HG02571 (cell line): ENCODE results near the gene PPP6R1.

ENCODE experiments used
- ATAC-seq: cut with Tn5 transposase; IDR thresholded peaks from one replicate; pipeline ENCODE4 v1.9.1; 2021; ENCODE audit warnings: mild to moderate bottlenecking, moderate library complexity; ENCODE audit not compliant: unreplicated experiment

Gene PPP6R1

DNA sequence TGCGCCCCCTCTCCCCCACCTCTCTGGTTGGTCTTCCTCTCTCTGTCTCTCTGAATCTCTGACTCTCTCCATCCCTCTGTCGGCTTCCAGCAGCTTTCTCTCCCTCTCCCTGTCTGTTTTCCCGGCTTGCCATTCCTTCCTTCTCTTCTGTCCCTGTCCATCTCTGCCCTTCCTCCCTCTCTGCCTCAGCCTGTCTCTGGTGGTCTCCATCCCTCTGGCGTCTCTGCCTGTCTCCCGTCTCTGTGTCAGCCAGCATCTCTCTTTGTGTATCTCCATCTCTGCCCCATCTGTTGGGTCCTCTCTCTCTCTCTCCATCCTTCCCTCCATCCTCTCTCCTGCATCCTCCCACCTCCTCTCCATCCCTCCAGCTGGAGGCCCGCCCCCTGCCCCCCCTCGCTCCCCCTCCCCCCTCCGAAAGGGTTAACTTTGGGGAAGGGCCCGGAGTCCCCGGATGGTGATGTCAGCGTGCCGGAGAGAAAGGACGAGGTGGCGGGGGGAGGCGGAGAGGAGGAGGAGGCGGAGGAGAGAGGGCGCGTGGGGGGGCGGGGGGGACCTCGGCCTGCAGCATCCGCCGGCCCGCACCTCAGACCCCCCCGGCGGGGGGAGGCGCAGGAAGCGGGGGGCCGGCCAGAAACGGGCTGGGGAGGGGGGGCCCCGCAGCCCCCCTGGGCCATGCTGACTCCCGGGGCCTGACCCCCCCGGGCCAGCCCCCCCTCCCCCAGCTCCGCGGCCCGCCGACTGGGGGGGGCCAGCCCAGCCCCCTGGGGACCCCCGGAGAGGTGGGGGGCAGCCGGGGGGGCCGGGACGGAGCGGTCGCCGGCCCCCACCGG, 24.9 kb upstream of the PPP6R1 start, which contains the start of gene BRSK1:
TSS of gene BRSK1 (plus strand) at position 450 of the 830 bp plus-strand sequence. CDS start 446 bp downstream, outside the sequence.
- no peak for ATAC-seq

DNA sequence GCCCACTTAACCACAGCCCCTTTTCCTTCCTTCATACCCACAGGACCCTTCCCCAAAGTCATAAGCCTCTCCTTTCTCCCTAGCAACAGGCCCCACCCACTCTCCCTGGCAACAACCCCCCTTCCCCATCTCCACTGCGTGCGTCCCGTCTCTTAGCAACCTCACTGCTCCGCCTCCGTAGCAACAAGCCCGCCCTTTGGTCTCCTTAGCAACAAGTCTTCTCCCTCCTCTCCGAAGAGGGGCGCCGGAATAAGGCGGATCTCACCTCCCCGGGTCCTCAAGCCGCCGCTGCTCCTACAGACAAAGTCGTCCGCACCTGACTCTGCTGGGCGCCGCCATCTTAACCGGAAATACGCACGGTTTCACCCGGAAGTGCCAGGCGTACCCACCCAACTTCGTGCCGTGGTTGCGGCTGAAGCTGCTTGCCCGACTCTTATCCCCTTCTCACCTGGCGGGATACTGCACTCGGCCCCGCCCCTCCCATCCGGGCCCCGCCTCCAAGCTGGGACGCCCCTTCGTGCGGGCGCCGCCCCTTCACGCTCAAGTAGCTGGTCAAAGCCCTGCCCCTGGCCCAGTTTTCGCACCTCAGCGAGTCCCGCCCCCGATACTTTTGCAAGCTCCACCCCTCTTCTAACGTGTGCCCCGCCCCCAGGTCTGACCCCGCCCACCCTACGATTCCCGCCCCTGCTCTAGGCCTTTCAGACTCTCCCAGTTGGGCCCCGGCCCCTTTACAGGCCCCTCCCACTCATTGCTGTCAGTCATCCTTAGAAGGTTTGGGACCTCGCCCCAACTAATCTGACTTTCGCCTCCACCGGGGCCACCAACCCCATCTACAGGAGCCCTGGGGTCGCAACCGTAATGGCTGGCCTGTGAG, 21.2 kb upstream of the PPP6R1 start, which contains the start of gene HSPBP1:
TSS of gene HSPBP1 (minus strand) at position 341 of the 874 bp plus-strand sequence. CDS start 502 bp downstream, outside the sequence.
- peak; percentile 75 for ATAC-seq

DNA sequence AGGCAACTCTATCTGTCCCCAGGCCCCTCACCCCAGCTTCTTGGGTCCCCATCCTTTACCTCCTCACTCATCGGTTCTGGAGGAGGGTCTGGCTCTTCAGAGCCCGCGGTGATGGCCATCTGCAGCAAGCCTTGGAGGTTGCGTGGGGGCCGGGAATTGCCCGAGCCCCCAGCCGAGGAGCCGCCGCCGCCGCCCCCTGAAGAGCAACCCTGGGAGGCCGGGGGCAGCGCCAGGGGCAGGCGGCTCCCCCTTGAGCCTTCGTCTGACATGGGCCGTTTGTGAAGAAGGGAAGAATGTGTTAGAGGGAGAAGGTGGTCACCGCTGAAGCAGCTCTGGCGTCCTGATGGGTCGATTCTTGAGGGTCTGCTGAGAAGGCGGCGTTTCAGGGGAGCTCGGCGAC, 20.5 kb upstream of the PPP6R1 start:
- ATAC-seq = no peak

DNA sequence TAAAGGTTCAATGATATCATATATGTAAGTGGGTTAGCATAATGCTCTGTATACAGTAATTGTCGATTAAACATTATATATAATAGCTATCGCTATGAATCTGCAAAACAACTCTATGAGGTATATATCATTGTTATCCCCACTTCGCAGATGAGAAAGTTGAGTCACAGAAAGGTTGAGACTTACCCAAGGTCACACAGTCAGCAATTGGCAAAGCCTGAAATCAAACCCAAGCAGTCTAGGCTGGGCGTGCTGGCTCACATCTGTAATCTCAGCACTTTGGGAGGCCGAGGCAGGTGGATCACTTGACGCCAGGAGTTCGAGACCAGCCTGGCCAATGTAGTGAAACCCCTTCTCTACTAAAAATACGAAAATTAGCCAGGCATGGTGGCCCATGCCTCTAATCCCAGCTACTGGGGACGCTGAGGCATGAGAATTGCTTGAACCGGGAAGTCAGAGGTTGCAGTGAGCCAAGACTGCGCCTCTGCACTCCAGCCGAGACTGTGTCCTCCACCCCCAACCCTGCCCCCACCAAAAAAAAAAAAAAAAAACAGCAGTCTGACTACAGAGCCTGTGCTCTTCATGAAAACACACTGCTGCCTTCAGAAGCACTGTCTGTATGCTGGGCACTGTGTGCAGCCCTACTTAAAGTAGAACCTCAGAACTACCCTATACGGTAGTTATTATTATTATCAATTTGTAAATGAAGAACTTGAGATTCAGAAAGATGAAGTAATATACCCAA, 19.7 kb upstream of the PPP6R1 start:
- ATAC-seq = no peak

DNA sequence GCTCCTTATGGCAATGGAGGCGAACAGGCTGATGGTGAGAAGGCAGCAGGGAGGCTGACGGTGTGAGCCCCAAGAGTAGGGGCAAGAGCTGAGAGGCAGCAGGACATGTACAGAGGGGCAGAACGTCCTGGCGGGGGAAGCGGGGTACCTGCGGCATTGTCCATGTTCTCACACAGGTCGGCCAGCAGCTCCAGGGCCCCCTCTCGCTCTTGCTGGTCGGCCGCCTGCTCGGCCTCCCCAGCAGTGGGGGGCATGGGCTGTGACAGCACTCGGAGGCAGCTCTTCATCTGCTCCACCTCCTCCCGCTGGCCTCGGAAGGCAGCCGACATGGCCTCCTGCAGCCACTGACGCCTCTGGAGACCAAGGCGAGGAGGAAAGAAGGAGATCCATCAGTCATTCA, 18.7 kb upstream of the PPP6R1 start:
- ATAC-seq = no peak

DNA sequence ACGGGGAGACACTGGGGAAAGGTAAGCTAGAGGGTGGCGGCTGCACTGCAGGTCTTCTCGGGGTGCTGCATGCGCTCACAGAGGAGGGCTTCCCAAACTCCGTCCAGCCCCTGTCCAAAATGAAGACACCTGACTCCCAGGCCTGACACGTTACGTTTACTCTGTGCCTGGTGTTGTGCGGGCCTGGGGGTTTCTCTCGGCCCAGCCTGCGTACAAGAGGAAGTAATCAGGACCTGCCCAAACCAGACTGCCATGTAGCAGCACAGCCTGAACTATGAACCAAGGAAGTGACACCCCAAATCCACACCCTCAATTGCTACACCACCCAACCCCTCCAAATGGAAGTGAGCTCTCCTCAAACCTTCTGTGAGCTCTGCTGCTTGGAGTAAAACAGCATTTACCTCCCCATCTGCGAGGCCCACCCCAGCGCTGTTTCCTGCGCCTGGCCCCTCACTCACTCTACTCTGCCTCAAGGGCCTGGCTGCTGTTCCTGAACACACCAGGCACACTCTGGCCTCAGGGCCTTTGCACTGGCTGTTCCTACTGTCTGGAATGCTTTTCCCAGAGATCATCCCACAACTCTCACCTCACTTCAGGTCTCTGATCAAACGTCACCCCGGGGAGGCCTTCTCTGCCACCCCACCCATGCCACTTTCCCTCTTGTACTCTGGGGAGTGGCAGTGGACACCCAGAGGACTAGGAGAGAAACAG, 18.1 kb upstream of the PPP6R1 start:
- ATAC-seq = no peak

DNA sequence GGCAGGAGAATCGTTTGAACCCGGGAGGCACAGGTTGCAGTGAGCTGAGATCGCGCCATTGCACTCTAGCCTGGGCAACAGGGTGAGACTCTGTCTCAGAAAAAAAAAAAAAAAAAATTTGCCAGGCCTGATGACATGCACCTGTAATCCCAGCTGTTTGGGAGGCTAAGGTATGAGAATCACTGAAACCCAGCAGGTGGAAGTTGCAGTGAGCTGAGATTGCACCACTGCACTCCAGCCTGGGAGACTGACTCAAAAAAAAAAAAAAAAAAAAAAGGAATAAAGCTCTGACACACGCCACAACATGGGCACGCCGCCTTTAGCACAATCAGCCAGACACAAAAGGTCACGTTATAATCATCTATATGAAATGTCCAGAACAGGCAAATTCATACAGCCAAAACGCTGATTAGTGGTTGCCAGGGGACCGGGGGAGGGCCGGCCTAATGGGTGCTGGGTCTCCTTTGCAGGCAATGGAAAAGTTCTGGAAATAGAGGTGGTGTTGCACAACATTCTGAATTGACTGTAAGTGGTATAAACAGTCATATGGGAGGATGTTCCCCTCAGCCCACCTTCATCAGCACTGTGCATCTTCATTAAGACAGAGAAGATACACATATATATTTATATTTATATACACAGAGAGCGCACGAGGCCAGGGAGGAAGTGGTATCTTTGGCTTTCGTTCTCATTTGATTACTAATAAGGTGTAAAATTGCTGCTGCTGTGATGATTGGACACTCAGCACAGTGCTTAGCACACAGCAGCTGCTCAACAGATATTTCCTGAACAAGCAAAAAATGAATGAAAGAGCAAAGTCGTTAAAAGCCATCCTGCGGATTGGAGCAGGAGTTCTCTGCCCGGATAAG, 17.3 kb upstream of the PPP6R1 start:
- ATAC-seq = no peak

DNA sequence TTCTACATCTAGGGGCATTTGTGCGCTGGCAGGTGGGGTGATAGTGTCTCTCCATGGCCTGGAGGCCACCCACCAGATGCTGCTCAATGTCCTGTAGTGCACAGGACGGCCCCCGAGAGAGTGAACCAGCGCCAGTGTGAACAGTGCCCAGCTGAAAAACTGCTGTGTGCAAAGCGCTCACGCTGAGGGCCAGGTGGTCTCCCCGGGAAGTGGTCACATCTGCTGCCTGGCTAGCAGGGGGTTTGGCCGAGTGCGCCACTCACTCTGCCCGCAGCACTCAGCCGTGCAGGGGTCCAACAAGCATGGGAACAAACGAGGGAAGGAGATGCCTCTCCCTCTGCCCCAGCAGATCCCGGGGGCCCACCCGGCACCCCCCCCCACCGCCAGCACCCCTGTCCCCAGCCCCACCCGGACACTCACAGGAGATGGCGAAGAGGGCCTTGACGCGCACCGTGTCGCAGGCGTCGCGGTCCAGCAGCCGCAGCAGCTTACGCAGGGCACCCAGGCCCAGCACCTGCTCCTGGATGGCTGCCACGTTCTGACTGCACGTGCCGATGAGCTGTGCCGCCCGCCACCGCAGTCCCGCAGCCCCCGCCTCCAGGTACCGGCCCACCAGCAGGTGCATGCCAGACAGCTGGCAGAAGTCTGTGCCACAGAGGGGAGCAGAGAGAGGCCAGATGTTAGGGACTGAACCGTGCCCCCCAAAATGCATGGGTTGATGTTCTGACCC, 15.3 kb upstream of the PPP6R1 start:
- ATAC-seq = no peak

DNA sequence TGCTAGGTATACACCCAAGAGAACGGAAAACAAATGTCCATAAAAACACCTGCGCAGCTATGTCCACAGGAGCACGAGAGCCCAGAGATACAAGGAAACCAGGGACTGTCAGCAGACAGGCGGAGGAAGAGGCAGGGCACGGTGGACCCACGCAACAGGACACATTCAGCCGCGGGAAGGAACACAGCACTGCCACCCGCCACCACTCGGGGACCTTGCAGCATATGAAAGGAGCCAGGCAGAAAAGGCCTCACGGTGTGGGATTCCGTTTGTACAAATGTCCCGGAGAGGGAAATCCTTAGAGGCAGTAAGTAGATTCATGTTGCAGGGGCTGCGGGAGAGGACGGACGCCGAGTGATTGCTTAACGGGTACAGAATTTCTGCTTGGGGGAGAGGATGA, 13.3 kb upstream of the PPP6R1 start:
- ATAC-seq = no peak

DNA sequence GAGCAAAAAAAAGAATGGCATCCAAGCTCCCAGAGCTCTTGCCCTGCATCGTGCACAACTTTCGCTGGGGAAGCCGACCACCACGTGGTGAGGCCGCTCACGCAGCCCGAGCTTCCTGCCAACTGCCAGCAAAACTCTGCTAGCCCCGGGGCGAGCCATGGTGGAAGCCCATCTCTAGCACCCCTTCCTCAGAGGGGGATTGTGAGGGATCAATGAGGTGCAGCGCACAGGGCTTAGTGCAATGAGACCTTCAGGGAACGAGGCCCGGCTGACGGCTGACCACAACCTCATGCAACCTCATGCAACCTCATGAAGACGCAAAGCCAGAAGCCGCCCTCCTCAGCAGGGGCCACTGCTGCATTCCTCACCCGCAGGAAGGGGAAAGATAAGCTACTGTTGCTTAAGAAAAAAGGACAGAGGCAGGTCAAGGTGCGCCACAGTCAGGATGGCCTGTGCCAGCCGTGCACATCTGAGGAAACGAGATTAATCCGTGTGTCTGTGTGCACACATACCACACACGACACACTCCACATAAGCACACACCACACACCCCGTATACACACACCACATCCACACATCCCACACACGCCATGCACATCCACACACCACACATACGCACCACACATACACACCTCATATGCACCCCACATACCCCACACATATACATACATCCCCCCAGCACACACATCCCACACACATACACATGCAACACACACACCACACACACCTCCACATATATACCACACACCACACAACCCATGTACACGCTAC, 11.5 kb upstream of the PPP6R1 start:
- no peak for ATAC-seq

DNA sequence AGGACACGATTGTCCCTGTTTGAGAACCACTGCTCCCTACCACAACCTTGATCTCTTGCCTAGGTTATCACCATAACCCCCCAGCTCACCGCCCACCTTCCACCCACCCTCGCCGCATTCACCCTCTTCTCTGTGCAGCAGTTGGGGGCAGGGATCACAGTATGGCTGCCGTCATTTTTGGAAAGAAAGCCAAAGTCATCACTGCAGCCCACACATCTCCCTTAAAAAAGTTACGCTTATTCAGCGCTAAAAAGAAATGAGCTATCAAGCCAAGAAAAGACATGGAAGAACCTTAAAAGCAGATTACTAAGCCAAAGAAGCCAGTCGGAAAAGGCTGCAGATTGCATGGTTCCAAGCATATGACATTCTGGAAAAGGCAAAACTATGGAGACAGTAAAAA, 10.5 kb upstream of the PPP6R1 start:
- ATAC-seq = no peak

DNA sequence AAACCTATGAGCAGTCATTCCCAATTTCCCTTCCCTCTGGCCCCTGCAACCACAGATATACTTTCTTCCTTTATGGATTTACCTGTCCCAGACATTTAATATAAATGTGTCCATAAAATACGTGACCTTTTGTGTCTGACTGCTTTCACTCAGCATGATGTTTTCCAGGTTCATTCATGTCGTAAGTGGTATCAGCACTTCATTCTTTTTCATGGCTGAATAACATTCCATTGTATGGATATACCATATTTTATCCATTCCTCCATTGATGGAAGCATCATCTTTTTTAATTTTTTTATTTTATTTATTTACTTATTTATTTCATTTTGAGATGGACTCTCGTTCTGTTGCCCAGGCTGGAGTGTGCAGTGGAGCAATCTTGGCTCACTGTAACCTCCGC, 8.0 kb upstream of the PPP6R1 start:
- no peak for ATAC-seq

DNA sequence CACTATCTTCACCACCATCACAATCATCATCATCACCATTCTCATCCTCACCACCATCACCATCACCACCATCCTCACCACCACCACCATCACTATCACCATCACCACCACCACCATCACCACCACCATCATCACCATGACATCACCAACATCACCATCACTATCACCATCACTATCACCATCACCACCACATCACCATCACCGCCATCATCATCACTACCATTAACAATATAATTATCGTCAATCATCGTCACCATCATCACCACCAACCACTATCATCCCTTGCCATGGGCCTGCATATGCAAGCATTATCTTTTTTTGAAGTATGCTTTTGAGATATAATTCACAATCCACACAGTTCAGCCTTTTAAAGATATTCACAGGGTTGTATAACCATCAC, 7.6 kb upstream of the PPP6R1 start:
- no peak for ATAC-seq

DNA sequence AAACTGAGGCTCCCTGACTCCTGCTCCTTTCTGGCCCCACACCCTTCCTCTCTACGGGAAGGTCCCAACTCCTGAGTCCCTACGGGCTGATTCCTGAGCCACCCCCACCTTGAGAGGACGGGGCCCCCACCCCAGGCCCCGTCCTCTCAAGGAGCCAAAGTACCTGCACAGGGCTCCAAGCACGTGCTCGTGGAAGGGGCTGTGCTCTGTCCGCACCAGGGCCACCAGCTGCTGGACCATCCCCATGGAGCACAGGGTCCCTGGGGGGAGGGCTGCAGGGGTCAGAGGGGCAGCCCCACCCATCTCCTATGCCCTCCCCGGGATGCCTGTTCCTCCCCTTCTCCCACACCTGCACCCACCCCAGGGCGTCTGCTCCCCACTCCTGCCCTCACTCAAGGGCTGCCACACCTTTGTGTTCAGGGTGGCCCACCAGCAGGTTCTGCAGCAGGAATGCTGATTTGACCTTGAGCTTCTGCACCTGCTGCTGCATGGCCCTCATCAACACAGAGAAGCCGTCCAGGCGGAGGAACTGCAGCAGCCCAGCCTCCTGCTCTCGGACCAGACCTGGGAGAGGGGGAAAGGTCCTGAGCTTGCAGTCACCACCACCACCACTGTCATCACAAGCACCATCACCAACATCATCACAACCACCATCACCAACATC, 7.0 kb upstream of the PPP6R1 start:
- no peak for ATAC-seq

DNA sequence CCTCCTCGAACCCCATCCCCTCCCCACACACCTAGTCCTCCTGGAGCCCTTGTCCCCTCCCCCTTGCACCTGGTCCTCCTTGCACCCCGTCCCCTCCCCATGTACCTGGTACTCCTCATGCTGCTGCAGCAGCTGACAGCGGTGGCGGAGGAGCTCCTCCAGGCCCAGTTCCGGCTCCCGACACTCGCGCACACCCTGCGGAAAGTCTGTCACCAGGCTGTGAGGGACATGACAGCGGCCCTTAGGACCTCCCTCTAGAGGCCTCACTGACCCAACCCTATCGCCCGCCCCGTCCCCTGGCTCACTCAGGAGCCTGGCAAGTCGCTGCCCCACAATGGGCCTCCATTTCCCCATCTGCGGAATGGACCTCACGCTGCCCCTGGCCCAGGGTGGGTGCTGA, 6.4 kb upstream of the PPP6R1 start:
- ATAC-seq = no peak

DNA sequence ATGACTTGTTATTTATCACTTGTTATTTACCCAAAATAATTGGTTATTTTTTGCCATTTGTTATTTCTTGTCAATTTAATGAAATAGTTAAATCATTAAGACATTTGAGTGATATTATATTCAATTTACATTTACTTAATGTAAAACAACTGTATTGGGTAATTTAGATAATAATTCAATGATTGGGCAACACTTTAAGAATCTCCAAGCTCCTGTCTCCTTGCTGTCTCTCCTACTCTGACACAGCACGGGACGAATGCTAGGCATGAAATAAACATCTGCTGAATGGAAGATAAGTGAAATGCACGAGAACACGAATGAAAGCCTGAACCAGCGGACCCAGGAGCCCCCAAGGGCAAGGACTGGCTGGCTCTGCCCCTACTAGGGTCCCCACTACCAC, 5.7 kb upstream of the PPP6R1 start:
- ATAC-seq = no peak

DNA sequence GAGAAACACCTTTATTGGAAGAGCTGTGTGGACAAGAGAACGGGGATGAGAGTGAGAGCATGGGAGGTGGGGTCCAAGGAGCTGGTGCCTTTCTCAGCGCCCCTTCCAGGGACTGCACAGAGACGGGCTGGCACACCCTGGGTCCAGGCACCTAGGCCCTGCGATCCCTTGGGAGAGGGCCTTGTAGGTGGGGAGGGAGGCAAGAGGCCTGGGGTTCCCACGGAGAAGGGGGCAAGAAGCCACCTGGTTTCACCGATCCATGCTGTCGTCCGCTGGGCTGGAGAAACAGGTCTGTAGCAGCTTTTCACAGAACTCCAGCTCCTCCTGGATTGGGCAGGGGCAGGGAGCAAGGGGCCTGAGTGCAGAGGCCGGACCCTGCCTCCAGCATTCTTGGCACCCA, 3.5 kb upstream of the PPP6R1 start:
- no peak for ATAC-seq
